Measurements from ENCODE around the gene POMT2. TPM values are rescaled to one million over a fixed set of nuclear protein-coding genes. Genes with fewer than 3 reads are reported as not detected.

Gene POMT2
- total and polyA plus RNA-seq, 2 donors (not counting 3 experiments of a cell fraction or from before 2014, with no cell fraction given), result 19.5 to 48.2 TPM

GRCh38 chr14:77279719-77280118 is 41.0 kb downstream of the POMT2 start:
- FAIRE-seq (no peak), DNase-seq (ENCODE audit: low read depth, low spot score) (no peak)
- Histone ChIP-seq H3K4me2 (ENCODE audit: insufficient read depth, low read length) (no peak overlapping the region), H4K20me1 (replicated peaks; ENCODE audit: control insufficient read depth, extremely low read depth, insufficient read depth, low read length) (no peaks in the 10 kb centered on the region), H3K9ac (replicated peaks; ENCODE audit: extremely low read depth, insufficient read depth, low read length) (no peak overlapping the region), H3K79me2 (ENCODE audit: control insufficient read depth, insufficient read depth, low read length) (no peaks in the 10 kb centered on the region), H3K4me1 (ENCODE audit: control insufficient read depth, extremely low read depth, insufficient read depth, low read length) (no peaks in the 10 kb centered on the region), H3K4me3 (replicated peaks in 1 of 3; ENCODE audit: insufficient read depth in 1 of 3, low read depth in 1 of 3, low read length in 3 of 3) (no peak overlapping the region), H3K9me3 (replicated peaks; ENCODE audit: control insufficient read depth, insufficient read depth, low read length) (no peaks in the 10 kb centered on the region), H3K27me3 (ENCODE audit: control insufficient read depth in 2 of 2, insufficient read depth in 2 of 2, low read length in 2 of 2) (no peaks in the 10 kb centered on the region), H3K9me1 (replicated peaks; ENCODE audit: control insufficient read depth, extremely low read depth, insufficient read depth, low read length) (no peaks in the 10 kb centered on the region), H3K27ac (ENCODE audit: insufficient read depth, low read depth, low read length) (no peak overlapping the region), H3K36me3 (ENCODE audit: control insufficient read depth in 2 of 2, extremely low read depth in 1 of 2, insufficient read depth in 2 of 2, low read length in 2 of 2) (peaks cover 9% of the 10 kb centered on the region in 2 experiments), H2AFZ (ENCODE audit: low read depth, low read length) (no peak overlapping the region)
- dilution Hi-C loops (cut with MboI; ENCODE audit: extremely low pct_ligation_motif_present, low sequenced_read_pairs) (no loop called here), intact Hi-C loops (cut with micrococcal nuclease) (no loop called here)
- TF ChIP-seq, protein P1, sequence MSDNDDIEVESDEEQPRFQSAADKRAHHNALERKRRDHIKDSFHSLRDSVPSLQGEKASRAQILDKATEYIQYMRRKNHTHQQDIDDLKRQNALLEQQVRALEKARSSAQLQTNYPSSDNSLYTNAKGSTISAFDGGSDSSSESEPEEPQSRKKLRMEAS (IDR thresholded peaks at IDR 0.05; ENCODE audit: insufficient read depth, insufficient read length), result no peak
- TF ChIP-seq GATA2 (IDR thresholded peaks at IDR 0.05; ENCODE audit: insufficient read depth, insufficient read length, low read depth, low read length) (no peak), POLR2A (IDR thresholded peaks at IDR 0.05; ENCODE audit: low read depth, low read length) (no peak), FOS (IDR thresholded peaks at IDR 0.05; ENCODE audit: borderline replicate concordance, insufficient read depth, low read length) (no peak), POLR2AphosphoS5 (IDR thresholded peaks at IDR 0.05; ENCODE audit: insufficient read depth, low read depth, low read length) (no peak), CTCF (IDR thresholded peaks at IDR 0.05; ENCODE audit: extremely low read depth in 1 of 2, insufficient read depth in 1 of 2, low read depth in 1 of 2, low read length in 2 of 2) (no peak), MYC (IDR thresholded peaks at IDR 0.05; ENCODE audit: low read depth, low read length) (no peak), EZH2 (IDR thresholded peaks at IDR 0.05; ENCODE audit: borderline replicate concordance, low read depth, low read length, severe bottlenecking) (no peak), JUN (IDR thresholded peaks at IDR 0.05; ENCODE audit: borderline replicate concordance, insufficient read depth, insufficient read length, low read depth) (no peak)
- ChIA-PET POLR2A (no interaction called here), CTCF (interaction anchor here (1.4 kb wide), 1 partner anchor 36 kb away, joined by 13 read pairs; no protein-coding TSS in a partner anchor)
- BruUV-seq (replicated peaks), result no TSS peak
